Vagina (tissue), 2 donors: ENCODE data around the gene LUZP1.

Experiments used
- CTCF ChIP-seq, 3 experiments: fragments of 450-650 bp in 2 of 3; fragments of 200-600 bp in 1 of 3; sonication (generic) in 1 of 3; IDR thresholded peaks; one replicate each; pipeline ENCODE4 v1.5.1; 2017 to 2019; ENCODE audit warnings: antibody characterized with exemption in 3 of 3, mild to moderate bottlenecking in 2 of 3, moderate library complexity in 2 of 3
- POLR2A ChIP-seq, 2 donors: fragments of 450-650 bp; IDR thresholded peaks; one replicate each; pipeline ENCODE4 v1.6.1; 2017; ENCODE audit warnings: antibody characterized with exemption in 2 of 2, mild to moderate bottlenecking in 2 of 2, moderate library complexity in 2 of 2
- POLR2AphosphoS5 ChIP-seq, 2 donors: sonication (generic); formaldehyde crosslinking; IDR thresholded peaks; one replicate each; pipeline ENCODE4 v1.9.0; 2017; ENCODE audit warnings: antibody characterized with exemption in 2 of 2, mild to moderate bottlenecking in 2 of 2, low read depth in 1 of 2; ENCODE audit not compliant: insufficient read depth in 1 of 2

GRCh38 chr1:23090056-23090455, 78.6 kb downstream of the LUZP1 start:
- no peak for TF ChIP-seq CTCF (IDR thresholded peaks at IDR 0.05)
- no peak for TF ChIP-seq POLR2A (IDR thresholded peaks at IDR 0.05)
- no peak for TF ChIP-seq POLR2AphosphoS5 (IDR thresholded peaks at IDR 0.05; ENCODE audit: insufficient read depth in 1 of 2, low read depth in 1 of 2)
